ENCODE measurements around the gene PRICKLE1. TPM values are rescaled to one million over a fixed set of nuclear protein-coding genes. Genes with fewer than 3 reads are reported as not detected.
A peak's percentile ranks its signal among the peaks of the same experiment; 100 is the strongest.

PRICKLE1 gene
- polyA plus RNA-seq, 1 donor from 2014 or later, result 20.6 TPM

DNA sequence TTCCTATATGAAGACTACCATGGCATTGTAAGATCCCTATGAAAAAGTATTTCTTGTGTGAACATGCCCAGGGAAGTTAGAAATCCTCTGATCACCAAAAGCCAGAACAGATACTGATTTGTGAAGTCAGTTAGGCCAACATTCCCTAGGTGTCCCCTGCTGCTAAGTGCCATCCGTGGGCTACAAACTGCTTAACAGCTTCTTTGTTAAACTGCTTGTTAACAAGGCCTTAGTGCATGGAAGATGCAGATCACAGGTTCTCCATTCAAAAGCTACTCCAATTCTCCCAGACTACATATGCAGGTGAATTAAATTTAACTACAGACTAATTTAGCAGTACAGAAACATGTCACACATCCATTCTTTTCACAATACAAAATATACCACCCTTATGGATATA, 108.2 kb downstream of the PRICKLE1 start:
- Histone ChIP-seq H2AFZ (ENCODE audit: low read depth, low read length) (no peak overlapping the region), H3K9ac (ENCODE audit: low read length) (no peak overlapping the region), H3K27me3 (ENCODE audit: insufficient read depth, low read depth, low read length) (no peaks in the 10 kb centered on the region), H3K79me2 (replicated peaks; ENCODE audit: insufficient read depth, low read length) (peaks cover 31% of the 10 kb centered on the region), H3F3A (ENCODE audit: insufficient read depth, low read length, poor library complexity, severe bottlenecking) (no peaks in the 10 kb centered on the region), H3K9me3 (ENCODE audit: low read length) (no peaks in the 10 kb centered on the region), H3K36me3 (ENCODE audit: insufficient read depth, low read length) (no peaks in the 10 kb centered on the region), H4K20me1 (ENCODE audit: insufficient read depth) (no peaks in the 10 kb centered on the region), H3K4me2 (ENCODE audit: low read length) (peak overlapping the region; percentile 72), H3K27ac (ENCODE audit: low read length) (no peak overlapping the region), H3K4me3 (ENCODE audit: low read length) (peak overlapping the region; percentile 83), H3K9me2 (ENCODE audit: insufficient read depth, low read length) (no peaks in the 10 kb centered on the region)
- TF ChIP-seq EP300 (conservative IDR thresholded peaks at IDR 0.05; ENCODE audit: poor library complexity, severe bottlenecking), result no peak
- no peak for TF ChIP-seq RAD21 (conservative IDR thresholded peaks at IDR 0.05)
- no peak for TF ChIP-seq TAF1 (IDR thresholded peaks at IDR 0.05; ENCODE audit: low read depth)
- TF ChIP-seq, protein P1, sequence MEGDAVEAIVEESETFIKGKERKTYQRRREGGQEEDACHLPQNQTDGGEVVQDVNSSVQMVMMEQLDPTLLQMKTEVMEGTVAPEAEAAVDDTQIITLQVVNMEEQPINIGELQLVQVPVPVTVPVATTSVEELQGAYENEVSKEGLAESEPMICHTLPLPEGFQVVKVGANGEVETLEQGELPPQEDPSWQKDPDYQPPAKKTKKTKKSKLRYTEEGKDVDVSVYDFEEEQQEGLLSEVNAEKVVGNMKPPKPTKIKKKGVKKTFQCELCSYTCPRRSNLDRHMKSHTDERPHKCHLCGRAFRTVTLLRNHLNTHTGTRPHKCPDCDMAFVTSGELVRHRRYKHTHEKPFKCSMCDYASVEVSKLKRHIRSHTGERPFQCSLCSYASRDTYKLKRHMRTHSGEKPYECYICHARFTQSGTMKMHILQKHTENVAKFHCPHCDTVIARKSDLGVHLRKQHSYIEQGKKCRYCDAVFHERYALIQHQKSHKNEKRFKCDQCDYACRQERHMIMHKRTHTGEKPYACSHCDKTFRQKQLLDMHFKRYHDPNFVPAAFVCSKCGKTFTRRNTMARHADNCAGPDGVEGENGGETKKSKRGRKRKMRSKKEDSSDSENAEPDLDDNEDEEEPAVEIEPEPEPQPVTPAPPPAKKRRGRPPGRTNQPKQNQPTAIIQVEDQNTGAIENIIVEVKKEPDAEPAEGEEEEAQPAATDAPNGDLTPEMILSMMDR (IDR thresholded peaks at IDR 0.05; ENCODE audit: poor library complexity, severe bottlenecking), result no peak
- no peak for TF ChIP-seq EZH2 (IDR thresholded peaks at IDR 0.05; ENCODE audit: borderline replicate concordance, insufficient read depth, low read length, poor library complexity, severe bottlenecking)
- TF ChIP-seq, protein P2, sequence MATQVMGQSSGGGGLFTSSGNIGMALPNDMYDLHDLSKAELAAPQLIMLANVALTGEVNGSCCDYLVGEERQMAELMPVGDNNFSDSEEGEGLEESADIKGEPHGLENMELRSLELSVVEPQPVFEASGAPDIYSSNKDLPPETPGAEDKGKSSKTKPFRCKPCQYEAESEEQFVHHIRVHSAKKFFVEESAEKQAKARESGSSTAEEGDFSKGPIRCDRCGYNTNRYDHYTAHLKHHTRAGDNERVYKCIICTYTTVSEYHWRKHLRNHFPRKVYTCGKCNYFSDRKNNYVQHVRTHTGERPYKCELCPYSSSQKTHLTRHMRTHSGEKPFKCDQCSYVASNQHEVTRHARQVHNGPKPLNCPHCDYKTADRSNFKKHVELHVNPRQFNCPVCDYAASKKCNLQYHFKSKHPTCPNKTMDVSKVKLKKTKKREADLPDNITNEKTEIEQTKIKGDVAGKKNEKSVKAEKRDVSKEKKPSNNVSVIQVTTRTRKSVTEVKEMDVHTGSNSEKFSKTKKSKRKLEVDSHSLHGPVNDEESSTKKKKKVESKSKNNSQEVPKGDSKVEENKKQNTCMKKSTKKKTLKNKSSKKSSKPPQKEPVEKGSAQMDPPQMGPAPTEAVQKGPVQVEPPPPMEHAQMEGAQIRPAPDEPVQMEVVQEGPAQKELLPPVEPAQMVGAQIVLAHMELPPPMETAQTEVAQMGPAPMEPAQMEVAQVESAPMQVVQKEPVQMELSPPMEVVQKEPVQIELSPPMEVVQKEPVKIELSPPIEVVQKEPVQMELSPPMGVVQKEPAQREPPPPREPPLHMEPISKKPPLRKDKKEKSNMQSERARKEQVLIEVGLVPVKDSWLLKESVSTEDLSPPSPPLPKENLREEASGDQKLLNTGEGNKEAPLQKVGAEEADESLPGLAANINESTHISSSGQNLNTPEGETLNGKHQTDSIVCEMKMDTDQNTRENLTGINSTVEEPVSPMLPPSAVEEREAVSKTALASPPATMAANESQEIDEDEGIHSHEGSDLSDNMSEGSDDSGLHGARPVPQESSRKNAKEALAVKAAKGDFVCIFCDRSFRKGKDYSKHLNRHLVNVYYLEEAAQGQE (IDR thresholded peaks at IDR 0.05; ENCODE audit: borderline replicate concordance), result no peak
- TF ChIP-seq MXI1 (conservative IDR thresholded peaks at IDR 0.05; ENCODE audit: poor library complexity, severe bottlenecking), result no peak
- no peak for TF ChIP-seq POLR2AphosphoS5 (IDR thresholded peaks at IDR 0.05)
- no peak for TF ChIP-seq SMC3 (conservative IDR thresholded peaks at IDR 0.05; ENCODE audit: poor library complexity)

DNA sequence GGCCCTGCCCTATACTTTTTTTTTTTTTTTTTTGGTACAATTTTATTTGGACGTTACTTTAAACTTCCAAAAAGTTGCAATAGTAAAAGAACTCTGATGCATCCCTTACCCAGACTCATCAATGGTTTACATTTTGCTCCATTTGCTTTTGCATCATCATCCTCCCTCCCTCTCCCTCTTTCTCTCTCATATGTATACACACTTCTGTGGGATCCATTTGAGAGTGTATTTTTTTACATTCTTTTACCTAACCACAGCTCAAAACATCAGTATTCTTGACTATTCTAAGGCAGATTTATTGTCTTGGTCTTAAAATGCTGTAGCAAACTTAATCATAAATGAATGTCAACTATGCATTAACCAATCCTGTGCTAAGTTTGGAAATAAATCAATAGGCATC, 111.6 kb downstream of the PRICKLE1 start:
- TF ChIP-seq SMC3 (conservative IDR thresholded peaks at IDR 0.05; ENCODE audit: poor library complexity), result no peak
- no peak for TF ChIP-seq TAF1 (IDR thresholded peaks at IDR 0.05; ENCODE audit: low read depth)
- TF ChIP-seq, protein P2 (IDR thresholded peaks at IDR 0.05; ENCODE audit: borderline replicate concordance), result no peak
- TF ChIP-seq RAD21 (conservative IDR thresholded peaks at IDR 0.05), result no peak
- TF ChIP-seq, protein P1 (IDR thresholded peaks at IDR 0.05; ENCODE audit: poor library complexity, severe bottlenecking), result no peak
- TF ChIP-seq EP300 (conservative IDR thresholded peaks at IDR 0.05; ENCODE audit: poor library complexity, severe bottlenecking), result no peak
- no peak for TF ChIP-seq EZH2 (IDR thresholded peaks at IDR 0.05; ENCODE audit: borderline replicate concordance, insufficient read depth, low read length, poor library complexity, severe bottlenecking)
- TF ChIP-seq POLR2AphosphoS5 (IDR thresholded peaks at IDR 0.05), result no peak
- TF ChIP-seq MXI1 (conservative IDR thresholded peaks at IDR 0.05; ENCODE audit: poor library complexity, severe bottlenecking), result no peak
- no peak overlapping the region for H3K27ac ChIP-seq (ENCODE audit: low read length)
- no peaks in the 10 kb centered on the region for H3K9me2 ChIP-seq (ENCODE audit: insufficient read depth, low read length)
- H3K27me3 ChIP-seq (ENCODE audit: insufficient read depth, low read depth, low read length), result no peaks in the 10 kb centered on the region
- H3K36me3 ChIP-seq (ENCODE audit: insufficient read depth, low read length), result no peaks in the 10 kb centered on the region
- H3K9me3 ChIP-seq (ENCODE audit: low read length), result no peaks in the 10 kb centered on the region
- no peak overlapping the region for H3K9ac ChIP-seq (ENCODE audit: low read length)
- H3K4me2 ChIP-seq (ENCODE audit: low read length), result no peak overlapping the region
- peaks cover 31% of the 10 kb centered on the region for H3K79me2 ChIP-seq (replicated peaks; ENCODE audit: insufficient read depth, low read length)
- H3K4me3 ChIP-seq (ENCODE audit: low read length), result no peak overlapping the region
- no peak overlapping the region for H2AFZ ChIP-seq (ENCODE audit: low read depth, low read length)
- no peaks in the 10 kb centered on the region for H3F3A ChIP-seq (ENCODE audit: insufficient read depth, low read length, poor library complexity, severe bottlenecking)
- no peaks in the 10 kb centered on the region for H4K20me1 ChIP-seq (ENCODE audit: insufficient read depth)
